GM12873 (cell line): Measurements from ENCODE around the gene PLA2G3.

Experiments
- TF ChIP-seq, protein P1 (sequence below): IDR thresholded peaks from 2 replicates; pipeline ENCODE4 v1.5.1; 2012; ENCODE audit warnings: low read depth, mild to moderate bottlenecking, moderate library complexity, low read length, control low read depth; ENCODE audit not compliant: insufficient read depth; ENCODE audit errors: missing control alignments

The PLA2G3 gene

GRCh38 chr22:31148488-31148887 lies 8.2 kb upstream of the PLA2G3 start:
- TF ChIP-seq, protein P1, sequence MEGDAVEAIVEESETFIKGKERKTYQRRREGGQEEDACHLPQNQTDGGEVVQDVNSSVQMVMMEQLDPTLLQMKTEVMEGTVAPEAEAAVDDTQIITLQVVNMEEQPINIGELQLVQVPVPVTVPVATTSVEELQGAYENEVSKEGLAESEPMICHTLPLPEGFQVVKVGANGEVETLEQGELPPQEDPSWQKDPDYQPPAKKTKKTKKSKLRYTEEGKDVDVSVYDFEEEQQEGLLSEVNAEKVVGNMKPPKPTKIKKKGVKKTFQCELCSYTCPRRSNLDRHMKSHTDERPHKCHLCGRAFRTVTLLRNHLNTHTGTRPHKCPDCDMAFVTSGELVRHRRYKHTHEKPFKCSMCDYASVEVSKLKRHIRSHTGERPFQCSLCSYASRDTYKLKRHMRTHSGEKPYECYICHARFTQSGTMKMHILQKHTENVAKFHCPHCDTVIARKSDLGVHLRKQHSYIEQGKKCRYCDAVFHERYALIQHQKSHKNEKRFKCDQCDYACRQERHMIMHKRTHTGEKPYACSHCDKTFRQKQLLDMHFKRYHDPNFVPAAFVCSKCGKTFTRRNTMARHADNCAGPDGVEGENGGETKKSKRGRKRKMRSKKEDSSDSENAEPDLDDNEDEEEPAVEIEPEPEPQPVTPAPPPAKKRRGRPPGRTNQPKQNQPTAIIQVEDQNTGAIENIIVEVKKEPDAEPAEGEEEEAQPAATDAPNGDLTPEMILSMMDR: no peak

- TF ChIP-seq, protein P1: no peak
These were observed 3.9 kb upstream of the PLA2G3 start for GRCh38 chr22:31144223-31144622.

GRCh38 chr22:31143537-31143936 lies 3.2 kb upstream of the PLA2G3 start:
- TF ChIP-seq, protein P1: no peak

- TF ChIP-seq, protein P1: no peak
These were observed 2.7 kb upstream of the PLA2G3 start for GRCh38 chr22:31143038-31143437.

DNA sequence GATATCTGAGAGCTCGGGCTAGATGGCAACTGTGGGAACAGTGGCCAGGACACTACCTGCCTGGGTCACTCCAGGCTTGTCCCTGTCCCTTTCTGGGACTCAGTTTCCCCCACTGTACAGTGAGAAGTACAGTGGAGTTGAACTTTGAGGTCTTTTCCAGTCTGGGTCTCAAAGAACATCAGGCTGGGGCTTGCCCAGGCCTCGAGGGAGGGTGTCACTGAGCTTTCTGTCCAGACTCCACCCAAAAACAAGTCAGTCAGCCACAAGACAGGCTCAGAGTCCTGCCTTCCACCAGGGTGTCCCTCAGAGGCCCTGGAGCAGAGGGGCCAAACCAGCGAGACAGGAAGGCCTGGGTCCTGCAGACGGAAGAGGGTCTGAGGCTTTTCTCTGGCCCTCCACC lies 2.0 kb upstream of the PLA2G3 start:
- TF ChIP-seq, protein P1: no peak

GRCh38 chr22:31141551-31141950 lies 1.2 kb upstream of the PLA2G3 start:
- TF ChIP-seq, protein P1: no peak

DNA sequence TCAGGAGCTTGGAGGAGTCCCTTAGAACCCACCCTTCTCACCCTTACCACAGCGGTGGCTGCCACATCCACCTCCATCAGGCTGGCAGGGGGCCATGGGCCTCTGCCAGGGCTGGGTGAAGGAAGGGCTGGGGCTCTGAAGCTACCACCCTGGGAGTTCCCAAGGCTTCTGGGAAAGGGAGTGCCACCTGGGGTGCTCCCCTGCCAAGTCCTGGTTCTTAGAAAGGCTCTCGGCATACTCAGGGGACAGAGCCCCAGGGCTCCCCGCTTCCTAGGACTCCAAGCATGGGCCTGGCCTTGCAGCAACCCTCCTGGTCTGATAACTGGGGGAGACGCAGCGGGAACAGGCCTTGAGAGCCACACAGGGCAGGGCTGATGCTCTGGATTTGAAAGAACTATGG lies 438 bp upstream of the PLA2G3 start:
- TF ChIP-seq, protein P1: no peak
